CD1c-positive myeloid dendritic cell (primary cell): ENCODE data around the gene SCNN1A.

Source experiments
- DNase-seq: peaks from one replicate; pipeline ENCODE4 v3.0.0-alpha.2; 2016; ENCODE audit errors: extremely low spot score

SCNN1A gene

DNA sequence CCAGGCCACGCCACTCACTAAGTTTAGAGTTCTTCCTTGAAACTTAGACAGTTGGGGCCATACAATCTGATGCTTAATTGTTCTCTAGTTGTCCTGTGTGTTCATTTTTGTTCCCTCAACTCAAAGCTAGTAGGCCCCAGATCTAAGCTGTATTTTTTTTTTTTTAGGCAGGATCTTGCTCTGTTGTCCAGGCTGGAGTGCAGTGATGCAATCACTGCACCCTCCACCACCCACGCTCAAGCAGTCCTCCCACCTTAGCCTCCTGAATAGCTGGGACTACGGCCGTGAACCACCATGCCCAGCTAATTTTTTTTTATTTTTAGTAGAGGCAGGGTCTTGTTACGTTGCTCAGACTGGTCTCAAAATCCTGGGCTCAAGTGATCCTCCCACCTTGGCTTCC lies 41.0 kb downstream of the SCNN1A start:
- DNase-seq, result no peak

- DNase-seq, result no peak
These were observed 41.8 kb downstream of the SCNN1A start for GRCh38 chr12:6333566-6333965.

DNA sequence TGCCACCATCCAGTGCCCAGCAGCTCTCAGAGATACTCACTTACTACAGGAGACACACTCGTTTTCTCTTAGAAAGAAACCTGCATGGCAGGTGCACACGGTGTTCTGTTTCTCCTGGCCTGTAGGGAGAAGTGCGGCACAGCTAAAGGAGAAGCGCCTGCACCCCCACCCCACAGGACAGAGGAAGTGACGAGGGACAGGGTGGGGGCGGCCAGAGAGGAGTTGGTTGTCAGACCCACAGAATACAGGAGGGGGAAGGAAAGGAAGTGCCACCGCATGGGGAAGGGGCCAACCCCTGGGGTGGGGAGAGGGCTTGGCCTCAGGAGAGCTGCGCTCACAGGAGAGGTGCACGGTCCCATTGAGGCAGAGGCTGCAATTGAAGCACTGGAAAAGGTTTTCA lies 42.3 kb downstream of the SCNN1A start:
- peak; percentile 63 for DNase-seq

DNA sequence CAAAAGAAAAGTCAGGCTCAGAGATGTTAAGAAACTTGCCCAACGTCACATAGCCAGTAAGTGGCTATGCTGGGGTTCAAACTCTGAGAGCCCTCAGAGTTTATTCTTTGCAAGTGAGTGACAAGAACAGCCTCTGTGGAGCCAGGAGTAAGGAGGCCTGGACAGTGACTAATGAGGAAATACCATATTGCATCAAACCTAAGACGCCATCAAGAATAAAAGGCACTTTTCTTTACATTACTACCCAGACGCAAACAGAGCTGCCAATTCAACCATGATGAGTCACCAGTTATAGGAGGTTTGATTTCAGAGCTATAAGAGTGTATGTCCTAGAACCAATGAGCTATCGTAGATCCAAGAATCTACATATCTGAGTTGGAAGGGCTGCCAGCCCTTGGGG lies 42.9 kb downstream of the SCNN1A start:
- DNase-seq, result peak; percentile 75

- no peak for DNase-seq
These were observed 44.2 kb downstream of the SCNN1A start for GRCh38 chr12:6330999-6331714.

- no peak for DNase-seq
These were observed 45.2 kb downstream of the SCNN1A start for GRCh38 chr12:6330192-6330591.

- no peak for DNase-seq
These were observed 45.7 kb downstream of the SCNN1A start for GRCh38 chr12:6329703-6330064.

DNA sequence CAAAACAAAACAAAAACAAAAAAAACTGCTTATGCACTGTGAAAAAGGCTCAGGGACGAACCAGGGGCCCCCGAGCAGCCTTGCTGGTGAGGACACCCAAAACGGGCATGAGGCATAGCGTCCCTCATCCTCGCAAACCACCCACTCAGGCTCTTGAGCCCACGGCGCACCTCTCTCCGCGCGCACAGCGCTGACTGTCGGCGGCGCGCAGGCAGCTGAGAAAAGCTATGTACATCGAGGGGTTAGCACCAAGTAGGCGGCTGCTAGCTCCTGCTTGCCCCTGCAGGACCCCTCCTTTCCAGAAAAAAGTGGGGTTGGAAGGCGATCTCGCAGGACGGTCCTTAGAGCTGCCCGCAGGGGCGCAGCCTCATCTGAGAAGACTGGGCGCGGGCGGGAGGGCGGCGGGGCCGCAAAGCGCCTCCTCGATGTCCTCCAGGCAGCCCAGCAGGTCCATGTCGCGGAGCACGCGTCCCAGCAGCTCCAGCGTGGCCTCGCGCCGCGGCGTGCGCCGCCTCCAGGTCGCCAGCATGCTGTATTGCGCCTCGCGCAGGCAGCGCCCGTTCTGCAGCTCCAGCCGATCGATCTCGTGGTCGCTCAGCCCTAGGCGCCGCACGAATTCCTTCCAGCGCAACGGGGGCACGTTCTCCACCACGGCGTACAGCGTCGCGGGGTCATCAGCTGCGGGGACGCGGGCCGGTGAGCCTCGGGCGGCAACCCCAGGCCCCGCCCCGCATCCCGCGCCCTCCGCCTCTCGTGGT lies 46.2 kb downstream of the SCNN1A start:
- DNase-seq, result no peak

GRCh38 chr12:6328045-6328779 lies 47.2 kb downstream of the SCNN1A start:
- DNase-seq, result no peak

GRCh38 chr12:6327229-6328041 lies 47.9 kb downstream of the SCNN1A start:
- no peak for DNase-seq

GRCh38 chr12:6326316-6327228 lies 48.8 kb downstream of the SCNN1A start:
- no peak for DNase-seq

DNA sequence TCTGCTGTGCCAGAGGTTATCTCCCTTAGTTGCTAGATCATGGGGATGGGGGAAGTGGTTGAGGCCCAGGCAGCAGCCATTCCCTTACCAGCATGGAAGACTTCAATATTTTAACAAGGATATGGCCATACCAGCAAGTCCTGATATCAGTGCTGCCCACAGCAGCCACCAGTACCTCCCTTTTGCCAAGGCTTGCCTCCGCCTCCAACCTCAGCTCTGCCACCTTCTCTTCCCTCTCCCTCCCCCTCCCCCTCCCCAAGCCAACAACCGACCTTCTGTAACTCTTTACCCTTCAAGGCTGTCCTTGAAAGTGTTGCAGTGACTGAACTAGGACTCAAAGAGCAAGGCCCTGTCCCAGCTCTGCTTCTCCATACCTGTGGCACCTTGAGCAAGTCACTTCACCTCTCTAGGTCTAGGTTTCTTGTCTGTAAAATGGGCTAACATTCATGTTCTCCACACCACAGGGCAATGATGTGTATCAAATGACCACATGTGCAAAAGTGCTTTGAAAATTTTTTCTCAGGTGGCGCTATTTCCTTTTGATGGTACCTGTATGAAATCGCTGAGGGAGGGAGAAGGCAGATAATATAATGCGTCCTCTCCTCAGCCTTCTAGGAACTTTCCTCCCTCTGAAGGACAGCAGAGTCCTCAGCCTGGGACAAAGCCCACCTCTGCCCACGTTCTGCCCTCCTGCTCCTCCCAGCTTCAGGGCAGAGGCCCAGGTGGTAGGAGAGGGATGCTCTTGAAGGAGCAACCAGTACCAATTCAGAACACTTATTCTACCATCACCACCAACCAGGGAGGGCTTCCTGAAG lies 50.2 kb downstream of the SCNN1A start:
- no peak for DNase-seq

- no peak for DNase-seq
These were observed 51.2 kb downstream of the SCNN1A start for GRCh38 chr12:6323995-6324711.

- peak; percentile 85 for DNase-seq
These were observed 51.9 kb downstream of the SCNN1A start for GRCh38 chr12:6323340-6323994.

- DNase-seq, result no peak
These were observed 52.4 kb downstream of the SCNN1A start for GRCh38 chr12:6322969-6323339.

GRCh38 chr12:6322352-6322751 lies 53.0 kb downstream of the SCNN1A start:
- no peak for DNase-seq

DNA sequence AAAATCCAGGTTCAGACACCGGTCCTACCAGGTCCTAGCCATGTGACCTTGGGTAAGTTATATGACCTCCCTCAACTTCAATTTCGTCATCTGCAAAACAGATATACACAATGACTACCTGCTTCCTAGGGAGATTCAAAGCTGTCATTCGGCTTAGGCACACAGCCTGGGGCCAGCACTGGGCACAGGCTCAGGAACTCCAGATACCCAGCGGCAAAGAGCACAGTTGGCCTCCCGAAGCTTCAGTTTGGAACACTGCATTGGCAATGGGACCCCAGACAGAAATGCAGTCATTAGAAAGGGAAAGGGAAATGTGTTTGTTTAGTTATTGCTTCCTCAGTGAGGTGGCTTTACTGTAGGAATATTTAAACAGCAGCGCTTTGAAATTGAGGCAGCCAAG lies 53.5 kb downstream of the SCNN1A start:
- no peak for DNase-seq

DNA sequence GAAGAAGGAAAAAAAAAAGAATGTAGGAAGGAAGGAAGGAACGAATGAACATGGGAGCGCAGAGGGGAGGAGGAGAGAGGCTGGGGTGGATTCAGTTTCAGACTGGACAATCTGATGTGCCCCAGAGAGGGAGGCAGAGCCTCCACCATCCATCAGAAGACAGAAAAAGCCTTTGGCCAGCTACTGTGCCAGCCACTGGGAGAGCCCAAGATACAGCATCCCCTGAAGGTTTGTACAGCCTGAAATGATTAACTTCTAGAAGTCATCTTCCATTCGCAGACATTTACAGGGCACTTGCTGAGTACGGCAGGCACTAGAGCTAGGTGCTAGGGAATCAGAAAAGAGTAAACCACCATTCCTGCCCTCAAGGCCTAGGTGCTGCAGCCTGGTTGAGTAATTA lies 55.9 kb downstream of the SCNN1A start:
- no peak for DNase-seq

DNA sequence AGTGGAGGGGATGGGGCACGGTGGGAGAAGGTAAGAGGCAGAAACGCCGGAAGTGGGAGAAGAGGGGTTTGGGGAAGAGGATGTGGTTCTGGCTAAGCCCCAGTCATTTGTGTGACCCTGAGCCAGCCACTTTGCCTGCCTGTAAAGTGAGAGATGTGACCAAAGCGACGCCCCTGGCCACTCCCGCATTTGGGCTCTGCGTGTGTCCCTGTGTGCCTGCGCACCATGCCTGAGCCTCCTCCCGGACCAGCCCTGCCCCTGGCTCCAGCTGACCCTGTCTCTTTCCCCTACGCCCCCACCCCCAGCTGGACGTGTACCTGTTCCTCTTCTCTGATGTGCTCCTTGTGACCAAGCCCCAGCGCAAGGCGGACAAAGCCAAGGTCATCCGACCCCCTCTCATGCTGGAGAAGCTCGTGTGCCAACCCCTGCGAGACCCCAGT lies 56.9 kb downstream of the SCNN1A start:
- DNase-seq, result no peak
